Measurements from ENCODE around the gene NDUFB8.

GRCh38 chr10:100498059-100498458, 31.6 kb downstream of the NDUFB8 start:
- TF ChIP-seq CTCF (tag by site-specific recombination; IDR thresholded peaks at IDR 0.05) (no peak), ZNF37A (tag by site-specific recombination; IDR thresholded peaks at IDR 0.05) (no peak), ZNF121 (tag by site-specific recombination; IDR thresholded peaks at IDR 0.05) (no peak), GLI2 (tag by site-specific recombination; IDR thresholded peaks at IDR 0.05; ENCODE audit: borderline replicate concordance, low read depth) (no peak)
